ENCODE measurements around the gene PON1. TPM values are rescaled to one million over a fixed set of nuclear protein-coding genes. Genes with fewer than 3 reads are reported as not detected.

Gene PON1
- total and polyA plus RNA-seq, 5 donors from 2014 or later = not detected

DNA sequence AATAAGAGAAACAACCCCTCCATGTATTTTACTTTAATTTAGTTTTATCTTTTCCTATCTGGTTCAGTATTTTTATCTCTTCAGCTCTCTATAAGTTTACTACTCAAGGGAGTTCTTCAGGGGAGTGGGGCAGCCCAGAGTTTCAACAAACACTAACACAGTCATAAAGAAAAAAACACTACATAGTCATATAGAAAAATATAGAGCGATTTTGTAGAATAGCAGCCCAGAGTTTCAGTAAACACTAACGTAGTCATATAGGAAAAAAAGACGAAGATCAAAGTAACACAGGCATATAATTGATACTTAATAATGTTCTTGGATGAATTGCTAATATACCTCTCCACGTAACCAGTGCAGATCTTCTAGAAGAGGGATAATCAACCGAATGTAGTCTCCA, 54.7 kb downstream of the PON1 start:
- H3K4me3 ChIP-seq (ENCODE audit: low read depth, low read length) = no peak overlapping the region
- no peaks in the 10 kb centered on the region for H3K27me3 ChIP-seq (ENCODE audit: control insufficient read depth, insufficient read depth, low read length)
- H3K9me3 ChIP-seq (ENCODE audit: control insufficient read depth in 2 of 2, low read length in 2 of 2) = no peaks in the 10 kb centered on the region
- H3K36me3 Mint-ChIP-seq = no peaks in the 10 kb centered on the region
- H3K4me3 Mint-ChIP-seq = no peak overlapping the region
- DNase-seq (no peak), ATAC-seq (ENCODE audit: low read depth in 2 of 2) (no peak)
- H3K27ac Mint-ChIP-seq = no peak overlapping the region
- H3K27me3 Mint-ChIP-seq = peaks cover 4% of the 10 kb centered on the region
- H3K36me3 ChIP-seq (ENCODE audit: control insufficient read depth, insufficient read depth, low read length) = no peaks in the 10 kb centered on the region
- no peak overlapping the region for H3K27ac ChIP-seq (ENCODE audit: insufficient read depth, low read length, poor library complexity, severe bottlenecking)
- H3K4me1 Mint-ChIP-seq = no peaks in the 10 kb centered on the region
- no peaks in the 10 kb centered on the region for H3K4me1 ChIP-seq (ENCODE audit: control insufficient read depth, insufficient read depth, low read length, poor library complexity, severe bottlenecking)
- H3K9me3 Mint-ChIP-seq = no peaks in the 10 kb centered on the region

DNA sequence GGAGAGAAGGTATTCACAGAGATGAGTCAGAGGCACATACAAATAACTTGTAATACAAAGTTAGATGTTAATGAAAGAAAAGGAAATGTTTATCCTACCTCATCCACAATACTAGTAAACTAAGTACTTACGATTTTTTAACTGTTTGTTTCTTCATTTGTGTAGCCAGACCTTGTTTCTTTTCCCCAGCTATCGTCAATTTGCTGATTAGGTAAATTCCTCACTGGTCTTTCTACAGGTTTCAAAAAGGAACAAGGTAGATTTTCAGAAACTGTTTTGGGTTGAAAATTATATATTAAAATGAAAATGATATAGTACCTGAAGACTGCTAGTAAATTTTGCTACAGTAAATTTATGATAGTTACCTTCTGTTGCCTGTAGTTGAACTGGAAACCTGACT, 56.6 kb downstream of the PON1 start:
- no peak overlapping the region for H3K4me3 ChIP-seq (ENCODE audit: low read depth, low read length)
- no peak overlapping the region for H3K27ac ChIP-seq (ENCODE audit: insufficient read depth, low read length, poor library complexity, severe bottlenecking)
- H3K9me3 ChIP-seq (ENCODE audit: control insufficient read depth in 2 of 2, low read length in 2 of 2) = no peaks in the 10 kb centered on the region
- no peak overlapping the region for H3K4me3 Mint-ChIP-seq
- no peak for DNase-seq
- no peaks in the 10 kb centered on the region for H3K27me3 Mint-ChIP-seq
- no peaks in the 10 kb centered on the region for H3K36me3 Mint-ChIP-seq
- no peaks in the 10 kb centered on the region for H3K9me3 Mint-ChIP-seq
- H3K36me3 ChIP-seq (ENCODE audit: control insufficient read depth, insufficient read depth, low read length) = no peaks in the 10 kb centered on the region
- no peak for ATAC-seq (ENCODE audit: low read depth in 2 of 2)
- no peaks in the 10 kb centered on the region for H3K27me3 ChIP-seq (ENCODE audit: control insufficient read depth, insufficient read depth, low read length)
- H3K27ac Mint-ChIP-seq = no peak overlapping the region
- H3K4me1 Mint-ChIP-seq = no peaks in the 10 kb centered on the region
- H3K4me1 ChIP-seq (ENCODE audit: control insufficient read depth, insufficient read depth, low read length, poor library complexity, severe bottlenecking) = no peaks in the 10 kb centered on the region

DNA sequence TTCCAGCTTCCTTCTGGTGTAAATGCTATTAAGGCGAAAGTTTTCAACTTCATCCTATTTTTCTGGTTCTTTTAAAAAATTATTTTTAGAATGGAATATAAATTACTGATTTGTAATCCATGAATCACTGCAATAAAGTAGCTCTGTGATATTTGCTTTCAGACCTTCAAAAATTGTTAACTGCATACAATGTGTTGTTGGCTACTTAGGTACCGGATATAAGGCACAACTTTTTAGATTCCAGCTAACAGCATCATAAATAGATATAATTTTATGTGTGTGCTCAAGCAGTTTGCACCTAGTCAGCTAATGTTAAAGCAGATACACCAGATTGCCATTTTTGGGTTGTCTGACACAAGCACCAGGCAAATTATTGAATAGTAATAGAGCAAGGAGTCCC, 58.7 kb downstream of the PON1 start:
- Histone ChIP-seq H3K9me3 (ENCODE audit: control insufficient read depth in 2 of 2, low read length in 2 of 2) (no peaks in the 10 kb centered on the region), H3K27me3 (ENCODE audit: control insufficient read depth, insufficient read depth, low read length) (no peaks in the 10 kb centered on the region), H3K27ac (ENCODE audit: insufficient read depth, low read length, poor library complexity, severe bottlenecking) (no peak overlapping the region), H3K4me1 (ENCODE audit: control insufficient read depth, insufficient read depth, low read length, poor library complexity, severe bottlenecking) (no peaks in the 10 kb centered on the region), H3K36me3 (ENCODE audit: control insufficient read depth, insufficient read depth, low read length) (no peaks in the 10 kb centered on the region), H3K4me3 (ENCODE audit: low read depth, low read length) (no peak overlapping the region)
- Mint-ChIP-seq H3K4me1 (no peaks in the 10 kb centered on the region), H3K27me3 (no peaks in the 10 kb centered on the region), H3K9me3 (no peaks in the 10 kb centered on the region), H3K27ac (no peak overlapping the region), H3K36me3 (no peaks in the 10 kb centered on the region), H3K4me3 (no peak overlapping the region)
- no peak for DNase-seq
- no peak for ATAC-seq (ENCODE audit: low read depth in 2 of 2)

DNA sequence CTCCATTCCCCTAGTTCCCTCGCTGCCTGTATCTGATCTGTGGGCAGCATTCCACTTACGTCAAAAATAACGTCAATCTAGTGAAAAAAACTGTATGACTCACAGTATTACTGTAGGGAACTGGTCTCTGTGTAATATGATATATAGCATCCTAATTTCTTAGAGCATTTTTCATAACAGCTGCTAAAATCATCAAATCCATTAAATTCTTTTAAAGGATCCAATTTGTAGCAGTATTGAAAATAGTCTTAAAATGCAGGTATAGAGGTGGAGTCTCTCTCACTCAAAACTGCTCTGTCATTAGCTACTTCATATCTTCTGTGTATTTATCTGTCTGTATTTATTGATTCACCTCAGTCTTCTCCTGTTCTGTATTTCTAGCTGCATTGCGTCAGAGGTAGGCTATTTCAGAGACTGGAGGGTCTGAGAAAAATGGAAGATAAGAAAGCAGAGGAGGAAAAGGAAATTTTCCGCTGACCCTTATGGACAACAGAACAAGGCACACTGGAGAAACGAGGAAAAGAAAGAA, 59.9 kb downstream of the PON1 start:
- Histone ChIP-seq H3K27me3 (ENCODE audit: control insufficient read depth, insufficient read depth, low read length) (no peaks in the 10 kb centered on the region), H3K9me3 (ENCODE audit: control insufficient read depth in 2 of 2, low read length in 2 of 2) (no peaks in the 10 kb centered on the region), H3K4me3 (ENCODE audit: low read depth, low read length) (no peak overlapping the region), H3K36me3 (ENCODE audit: control insufficient read depth, insufficient read depth, low read length) (no peaks in the 10 kb centered on the region), H3K4me1 (ENCODE audit: control insufficient read depth, insufficient read depth, low read length, poor library complexity, severe bottlenecking) (no peaks in the 10 kb centered on the region), H3K27ac (ENCODE audit: insufficient read depth, low read length, poor library complexity, severe bottlenecking) (no peak overlapping the region)
- no peaks in the 10 kb centered on the region for H3K36me3 Mint-ChIP-seq
- no peaks in the 10 kb centered on the region for H3K27me3 Mint-ChIP-seq
- DNase-seq (no peak), ATAC-seq (ENCODE audit: low read depth in 2 of 2) (no peak)
- H3K27ac Mint-ChIP-seq = no peak overlapping the region
- no peaks in the 10 kb centered on the region for H3K9me3 Mint-ChIP-seq
- no peaks in the 10 kb centered on the region for H3K4me1 Mint-ChIP-seq
- H3K4me3 Mint-ChIP-seq = no peak overlapping the region

DNA sequence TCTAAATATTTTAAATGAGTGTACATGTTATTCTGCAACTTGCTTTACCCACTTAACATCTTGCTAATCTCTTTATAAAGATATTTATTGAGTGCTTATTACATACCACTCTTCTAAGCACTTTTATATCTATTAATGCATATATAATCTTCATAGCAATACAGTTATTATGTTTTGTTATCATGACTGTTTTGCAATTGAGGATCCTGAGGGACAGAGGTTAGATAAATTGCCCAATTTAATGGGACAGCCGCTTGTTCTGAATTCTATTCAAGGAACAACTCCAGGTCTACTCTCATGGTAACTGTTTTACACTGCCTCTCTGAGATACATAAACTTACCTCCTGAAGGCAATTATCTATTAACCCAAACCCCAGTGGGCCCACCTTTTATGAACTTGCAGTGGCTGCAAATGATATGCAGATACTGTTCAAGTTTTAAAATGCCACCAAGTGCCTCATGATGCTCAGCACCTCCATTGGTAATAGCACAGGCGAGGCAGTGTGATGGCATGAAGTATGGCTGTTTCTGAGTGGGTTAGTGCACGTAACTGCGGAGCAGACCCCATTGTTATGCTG, 60.5 kb downstream of the PON1 start:
- H3K36me3 Mint-ChIP-seq = no peaks in the 10 kb centered on the region
- Histone ChIP-seq H3K27me3 (ENCODE audit: control insufficient read depth, insufficient read depth, low read length) (no peaks in the 10 kb centered on the region), H3K36me3 (ENCODE audit: control insufficient read depth, insufficient read depth, low read length) (no peaks in the 10 kb centered on the region), H3K4me1 (ENCODE audit: control insufficient read depth, insufficient read depth, low read length, poor library complexity, severe bottlenecking) (no peaks in the 10 kb centered on the region), H3K27ac (ENCODE audit: insufficient read depth, low read length, poor library complexity, severe bottlenecking) (no peak overlapping the region), H3K4me3 (ENCODE audit: low read depth, low read length) (no peak overlapping the region), H3K9me3 (ENCODE audit: control insufficient read depth in 2 of 2, low read length in 2 of 2) (no peaks in the 10 kb centered on the region)
- no peaks in the 10 kb centered on the region for H3K9me3 Mint-ChIP-seq
- H3K4me3 Mint-ChIP-seq = no peak overlapping the region
- DNase-seq = no peak
- no peaks in the 10 kb centered on the region for H3K27me3 Mint-ChIP-seq
- ATAC-seq (ENCODE audit: low read depth in 2 of 2) = no peak
- H3K4me1 Mint-ChIP-seq = no peaks in the 10 kb centered on the region
- no peak overlapping the region for H3K27ac Mint-ChIP-seq

DNA sequence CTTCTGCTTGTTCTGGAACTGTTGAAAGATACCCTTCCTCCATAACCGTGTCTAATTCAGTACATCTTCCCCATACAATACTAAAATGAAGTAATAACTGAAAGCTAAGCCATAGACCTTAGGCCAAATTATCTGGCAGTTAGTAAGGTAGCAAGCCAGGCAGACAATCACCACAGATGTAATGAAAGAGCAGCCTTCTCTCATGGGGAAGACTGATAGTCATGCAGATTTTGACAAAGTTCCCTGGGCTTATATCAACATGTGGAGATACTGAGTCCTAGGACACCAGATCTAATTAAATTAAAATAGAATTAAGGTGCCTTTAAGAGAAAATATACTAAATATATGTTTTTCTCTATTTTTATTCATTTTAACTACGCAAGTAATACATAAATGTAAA, 61.5 kb downstream of the PON1 start:
- ATAC-seq (ENCODE audit: low read depth in 2 of 2) (no peak), DNase-seq (no peak)
- Histone ChIP-seq H3K27ac (ENCODE audit: insufficient read depth, low read length, poor library complexity, severe bottlenecking) (no peak overlapping the region), H3K4me3 (ENCODE audit: low read depth, low read length) (no peak overlapping the region), H3K4me1 (ENCODE audit: control insufficient read depth, insufficient read depth, low read length, poor library complexity, severe bottlenecking) (no peaks in the 10 kb centered on the region), H3K9me3 (ENCODE audit: control insufficient read depth in 2 of 2, low read length in 2 of 2) (no peaks in the 10 kb centered on the region), H3K36me3 (ENCODE audit: control insufficient read depth, insufficient read depth, low read length) (no peaks in the 10 kb centered on the region), H3K27me3 (ENCODE audit: control insufficient read depth, insufficient read depth, low read length) (no peaks in the 10 kb centered on the region)
- H3K4me1 Mint-ChIP-seq = no peaks in the 10 kb centered on the region
- no peaks in the 10 kb centered on the region for H3K9me3 Mint-ChIP-seq
- no peak overlapping the region for H3K4me3 Mint-ChIP-seq
- no peaks in the 10 kb centered on the region for H3K36me3 Mint-ChIP-seq
- no peak overlapping the region for H3K27ac Mint-ChIP-seq
- H3K27me3 Mint-ChIP-seq = no peaks in the 10 kb centered on the region

DNA sequence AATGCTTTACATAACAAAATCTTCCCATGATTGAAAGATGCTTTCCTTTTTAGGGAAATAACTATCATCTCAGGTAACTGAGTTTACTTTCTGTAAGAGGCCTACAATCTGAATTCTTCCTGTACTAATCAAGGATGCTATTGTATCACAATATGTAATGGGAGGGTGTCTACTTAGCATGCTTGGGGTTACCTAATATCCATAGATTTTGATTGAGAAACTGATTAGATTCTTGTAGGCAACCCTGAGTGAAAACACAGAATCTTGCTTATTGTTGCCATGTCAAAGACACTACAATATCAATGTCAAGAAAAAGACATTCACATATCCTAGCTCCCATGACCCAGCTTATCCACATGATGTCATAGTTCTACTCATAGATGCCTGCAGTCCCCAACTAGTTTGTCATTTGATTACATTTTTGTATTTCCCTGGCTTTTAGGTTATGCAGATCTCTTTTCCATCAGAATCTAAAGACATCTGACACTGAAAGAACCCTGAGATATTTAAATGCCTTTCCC, 62.4 kb downstream of the PON1 start:
- Histone ChIP-seq H3K27ac (ENCODE audit: insufficient read depth, low read length, poor library complexity, severe bottlenecking) (no peak overlapping the region), H3K4me3 (ENCODE audit: low read depth, low read length) (no peak overlapping the region), H3K9me3 (ENCODE audit: control insufficient read depth in 2 of 2, low read length in 2 of 2) (no peaks in the 10 kb centered on the region), H3K36me3 (ENCODE audit: control insufficient read depth, insufficient read depth, low read length) (no peaks in the 10 kb centered on the region), H3K27me3 (ENCODE audit: control insufficient read depth, insufficient read depth, low read length) (no peaks in the 10 kb centered on the region), H3K4me1 (ENCODE audit: control insufficient read depth, insufficient read depth, low read length, poor library complexity, severe bottlenecking) (no peaks in the 10 kb centered on the region)
- Mint-ChIP-seq H3K9me3 (no peaks in the 10 kb centered on the region), H3K27me3 (no peaks in the 10 kb centered on the region), H3K36me3 (no peaks in the 10 kb centered on the region), H3K4me3 (no peak overlapping the region), H3K27ac (no peak overlapping the region), H3K4me1 (no peaks in the 10 kb centered on the region)
- no peak for DNase-seq
- no peak for ATAC-seq (ENCODE audit: low read depth in 2 of 2)

DNA sequence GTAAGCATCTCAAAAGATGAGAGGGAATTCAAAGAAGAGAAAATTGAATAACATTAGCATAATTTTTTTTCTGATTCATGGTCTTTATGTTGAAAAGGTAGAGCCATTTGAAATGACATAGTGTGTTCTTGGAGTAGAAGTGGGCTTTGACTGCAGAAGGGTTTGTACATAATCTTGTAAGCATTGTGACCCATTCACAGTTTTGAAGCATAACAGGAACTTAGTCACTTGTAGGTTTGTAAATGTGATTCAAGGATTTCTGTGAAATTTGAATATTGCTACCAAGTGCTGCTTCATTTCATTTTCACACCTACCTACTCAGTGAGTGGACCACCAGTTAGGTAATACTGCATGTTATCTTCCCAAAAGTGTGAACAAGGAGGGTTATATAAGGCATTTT, 68.6 kb downstream of the PON1 start:
- no peak overlapping the region for H3K4me3 Mint-ChIP-seq
- H3K9me3 Mint-ChIP-seq = no peaks in the 10 kb centered on the region
- Histone ChIP-seq H3K27me3 (ENCODE audit: control insufficient read depth, insufficient read depth, low read length) (no peaks in the 10 kb centered on the region), H3K36me3 (ENCODE audit: control insufficient read depth, insufficient read depth, low read length) (no peaks in the 10 kb centered on the region), H3K4me1 (ENCODE audit: control insufficient read depth, insufficient read depth, low read length, poor library complexity, severe bottlenecking) (no peaks in the 10 kb centered on the region), H3K4me3 (ENCODE audit: low read depth, low read length) (no peak overlapping the region), H3K9me3 (ENCODE audit: control insufficient read depth in 2 of 2, low read length in 2 of 2) (no peaks in the 10 kb centered on the region), H3K27ac (ENCODE audit: insufficient read depth, low read length, poor library complexity, severe bottlenecking) (no peak overlapping the region)
- H3K27me3 Mint-ChIP-seq = no peaks in the 10 kb centered on the region
- no peak for ATAC-seq (ENCODE audit: low read depth in 2 of 2)
- H3K36me3 Mint-ChIP-seq = no peaks in the 10 kb centered on the region
- no peak overlapping the region for H3K27ac Mint-ChIP-seq
- no peaks in the 10 kb centered on the region for H3K4me1 Mint-ChIP-seq
- no peak for DNase-seq
